Gastrocnemius medialis (tissue), 4 donors: ENCODE results near the gene DNASE2. TPM values are rescaled to one million over a fixed set of nuclear protein-coding genes. Genes with fewer than 3 reads are reported as not detected.

Experiments
- ATAC-seq, 2 donors: fragments of 150-250 bp; one replicate each; pipeline ENCODE4 v1.9.1; 2016
- DNase-seq, 2 donors: peaks; one replicate each; pipeline ENCODE4 v3.0.0-alpha.2; 2019
- H3K27ac ChIP-seq, 4 donors: fragments of 200-600 bp; sonication (generic); 1 replicate in 1 of 4; 2 replicates in 3 of 4; pipeline ENCODE4 v1.5.1; 2016 to 2018; ENCODE audit warnings: mild to moderate bottlenecking in 2 of 4, moderate library complexity in 1 of 4
- H3K27me3 ChIP-seq, 3 donors: fragments of 200-600 bp; sonication (generic) in 2 of 3; 1 replicate in 1 of 3; 2 replicates in 2 of 3; pipeline versions ENCODE4 v1.5.1 to v1.6.0; 2016 to 2019; ENCODE audit warnings: mild to moderate bottlenecking in 1 of 3, moderate library complexity in 1 of 3
- H3K36me3 ChIP-seq, 2 donors: fragments of 200-600 bp; sonication (generic) in 1 of 2; one replicate each; pipeline ENCODE4 v1.5.1; 2017 to 2018
- H3K4me1 ChIP-seq, 2 donors: fragments of 200-600 bp; sonication (generic) in 1 of 2; one replicate each; pipeline ENCODE4 v1.5.1; 2016 to 2017; ENCODE audit warnings: mild to moderate bottlenecking in 2 of 2
- H3K4me3 ChIP-seq, 4 donors: fragments of 200-600 bp; sonication (generic) in 3 of 4; 1 replicate in 1 of 4; 2 replicates in 3 of 4; pipeline ENCODE4 v1.5.1; 2016 to 2019; ENCODE audit warnings: mild to moderate bottlenecking in 2 of 4
- H3K9me3 ChIP-seq, 3 donors: fragments of 200-600 bp; sonication (generic) in 2 of 3; 1 replicate in 1 of 3; 2 replicates in 2 of 3; pipeline ENCODE4 v1.5.1; 2016 to 2019
- CTCF ChIP-seq, 5 experiments: fragments of 450-650 bp in 3 of 5; fragments of 200-600 bp in 2 of 5; sonication (generic) in 2 of 5; IDR thresholded peaks in 4 of 5; conservative IDR thresholded peaks in 1 of 5; 1 replicate in 4 of 5; 2 replicates in 1 of 5; pipeline ENCODE4 v1.5.1; 2016 to 2019; ENCODE audit warnings: antibody characterized with exemption in 5 of 5, mild to moderate bottlenecking in 3 of 5, moderate library complexity in 3 of 5
- POLR2A ChIP-seq, 2 donors: fragments of 450-650 bp; IDR thresholded peaks; one replicate each; pipeline ENCODE4 v1.6.1; 2017; ENCODE audit warnings: antibody characterized with exemption in 2 of 2, mild to moderate bottlenecking in 2 of 2, moderate library complexity in 2 of 2
- in situ Hi-C, 4 donors: fragments of 200-750 bp; cut with MboI; loops; one replicate each; pipeline versions ENCODE4 v1.15.0 to v1.8.0; 2017; ENCODE audit warnings: low sequenced_read_pairs in 4 of 4
- intact Hi-C: fragments of 100-400 bp; cut with DNase I; formaldehyde crosslinking; loops from one replicate; pipeline ENCODE4 v1.15.1; 2023; ENCODE audit warnings: low total_unique reads
- total RNA-seq, 4 donors: library from RNA; depleted of rRNA; stranded (reverse); fragments of >200 nt; gene quantifications; one replicate each; pipeline versions ENCODE4 v1.1.0 to v1.2.3, GENCODE V29; 2016

Gene DNASE2
- total RNA-seq, 4 donors from 2014 or later = 11.9 to 44.3 (median 15.4) TPM

- in situ Hi-C loops = loop anchor here in 2 of 4 donors (10.0 kb wide), 1 partner anchor 79 kb away; no protein-coding TSS in a partner anchor
- Histone ChIP-seq H3K4me1 (peaks cover 5 to 6% of the 10 kb centered on the region in 2 donors), H3K4me3 (no peak overlapping the region), H3K27ac (no peak overlapping the region), H3K9me3 (no peaks in the 10 kb centered on the region), H3K36me3 (no peaks in the 10 kb centered on the region), H3K27me3 (peaks cover 51 to 54% (median 52%) of the 10 kb centered on the region in 3 donors)
- DNase-seq (no peak), ATAC-seq (no peak)
- TF ChIP-seq POLR2A (IDR thresholded peaks at IDR 0.05) (no peak), CTCF (IDR thresholded peaks at IDR 0.05 in 4 of 5, conservative IDR thresholded peaks at IDR 0.05 in 1 of 5) (no peak)
- intact Hi-C loops = no loop called here
These were observed 37.1 kb downstream of the DNASE2 start for GRCh38 chr19:12843999-12844732.

GRCh38 chr19:12843328-12843727 lies 37.9 kb downstream of the DNASE2 start:
- in situ Hi-C loops (loop anchor here in 2 of 4 donors (10.0 kb wide), 1 partner anchor 79 kb away; no protein-coding TSS in a partner anchor), intact Hi-C loops (no loop called here)
- DNase-seq = no peak
- H3K27me3 ChIP-seq = peaks cover 59 to 62% (median 60%) of the 10 kb centered on the region in 3 donors
- peaks cover 10 to 12% of the 10 kb centered on the region in 2 donors for H3K4me1 ChIP-seq
- no peak overlapping the region for H3K27ac ChIP-seq
- TF ChIP-seq CTCF (IDR thresholded peaks at IDR 0.05 in 4 of 5, conservative IDR thresholded peaks at IDR 0.05 in 1 of 5) (no peak), POLR2A (IDR thresholded peaks at IDR 0.05) (no peak)
- H3K9me3 ChIP-seq = no peaks in the 10 kb centered on the region
- no peak overlapping the region for H3K4me3 ChIP-seq
- ATAC-seq = no peak
- H3K36me3 ChIP-seq = no peaks in the 10 kb centered on the region

DNA sequence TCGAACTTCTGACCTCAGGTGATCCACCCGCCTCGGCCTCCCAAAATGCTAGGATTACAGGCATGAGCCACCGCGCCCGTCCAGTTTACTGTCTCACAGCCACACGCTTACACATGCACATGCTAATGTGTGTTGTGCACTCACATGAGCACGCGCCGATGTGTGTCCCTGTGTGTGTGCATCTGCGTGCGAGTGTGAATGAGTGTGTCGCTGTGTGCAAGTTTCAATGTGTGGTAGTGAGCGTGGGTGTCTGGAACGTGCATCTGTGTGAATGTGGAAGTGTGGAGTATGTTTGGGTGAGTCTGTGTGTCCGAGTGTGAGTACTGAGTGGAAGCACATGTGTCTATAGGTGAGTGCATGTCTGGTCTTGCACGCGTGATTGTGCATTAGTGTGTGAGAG lies 38.7 kb downstream of the DNASE2 start:
- H3K27ac ChIP-seq = no peak overlapping the region
- no peak for ATAC-seq
- TF ChIP-seq CTCF (IDR thresholded peaks at IDR 0.05 in 4 of 5, conservative IDR thresholded peaks at IDR 0.05 in 1 of 5) (no peak), POLR2A (IDR thresholded peaks at IDR 0.05) (no peak)
- no peaks in the 10 kb centered on the region for H3K36me3 ChIP-seq
- in situ Hi-C loops = loop anchor here in 2 of 4 donors (10.0 kb wide), 1 partner anchor 78 kb away; no protein-coding TSS in a partner anchor
- H3K4me1 ChIP-seq = peaks cover 7 to 8% of the 10 kb centered on the region in 2 donors
- H3K9me3 ChIP-seq = no peaks in the 10 kb centered on the region
- intact Hi-C loops = no loop called here
- peaks cover 65 to 68% (median 66%) of the 10 kb centered on the region in 3 donors for H3K27me3 ChIP-seq
- H3K4me3 ChIP-seq = no peak overlapping the region
- DNase-seq = no peak

DNA sequence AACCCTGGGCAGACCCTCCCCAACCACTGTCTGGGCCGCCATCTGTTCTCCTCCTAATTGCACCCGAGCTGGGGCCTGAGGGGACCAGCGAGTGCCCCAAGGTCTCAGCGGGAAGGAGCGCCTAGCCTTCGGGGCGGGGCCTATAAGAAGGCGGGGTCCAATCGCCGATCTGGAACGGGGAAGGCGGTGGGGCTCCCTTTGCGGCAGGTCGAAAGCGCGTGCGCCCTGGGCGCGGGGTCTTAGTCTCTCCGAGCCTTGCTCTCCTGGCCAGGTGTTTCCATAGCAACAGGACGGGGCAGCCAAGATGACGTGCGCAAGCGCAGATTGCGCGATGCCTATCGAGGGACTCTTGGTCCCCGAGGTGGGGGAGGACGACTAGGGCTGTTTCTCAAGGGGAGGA lies 40.2 kb downstream of the DNASE2 start:
- peak overlapping the region in 3 of 4 donors; percentile 21 to 36 (median 21) for H3K4me3 ChIP-seq
- peaks cover 73 to 82% (median 75%) of the 10 kb centered on the region in 3 donors for H3K27me3 ChIP-seq
- in situ Hi-C loops = loop anchor here in 2 of 4 donors (10.0 kb wide), 1 partner anchor 76 kb away; no protein-coding TSS in a partner anchor

More for the DNA sequence above, 40.2 kb downstream of the DNASE2 start:
- no peak for TF ChIP-seq POLR2A (IDR thresholded peaks at IDR 0.05)
- TF ChIP-seq CTCF (IDR thresholded peaks at IDR 0.05 in 4 of 5, conservative IDR thresholded peaks at IDR 0.05 in 1 of 5) = no peak
- DNase-seq (no peak), ATAC-seq (no peak)
- no peaks in the 10 kb centered on the region for H3K9me3 ChIP-seq
- no peaks in the 10 kb centered on the region for H3K36me3 ChIP-seq
- intact Hi-C loops = no loop called here
- peaks cover 4 to 6% of the 10 kb centered on the region in 2 donors for H3K4me1 ChIP-seq
- H3K27ac ChIP-seq = no peak overlapping the region
